ENCODE results near the gene MYORG.

GRCh38 chr9:34378376-34379060 is 1.8 kb upstream of the MYORG start:
- TF ChIP-seq CSDC2 (CRISPR knock-in tag; IDR thresholded peaks at IDR 0.05) (no peak), RARB (CRISPR knock-in tag; IDR thresholded peaks at IDR 0.05) (no peak)
- TF ChIP-seq, protein P1, sequence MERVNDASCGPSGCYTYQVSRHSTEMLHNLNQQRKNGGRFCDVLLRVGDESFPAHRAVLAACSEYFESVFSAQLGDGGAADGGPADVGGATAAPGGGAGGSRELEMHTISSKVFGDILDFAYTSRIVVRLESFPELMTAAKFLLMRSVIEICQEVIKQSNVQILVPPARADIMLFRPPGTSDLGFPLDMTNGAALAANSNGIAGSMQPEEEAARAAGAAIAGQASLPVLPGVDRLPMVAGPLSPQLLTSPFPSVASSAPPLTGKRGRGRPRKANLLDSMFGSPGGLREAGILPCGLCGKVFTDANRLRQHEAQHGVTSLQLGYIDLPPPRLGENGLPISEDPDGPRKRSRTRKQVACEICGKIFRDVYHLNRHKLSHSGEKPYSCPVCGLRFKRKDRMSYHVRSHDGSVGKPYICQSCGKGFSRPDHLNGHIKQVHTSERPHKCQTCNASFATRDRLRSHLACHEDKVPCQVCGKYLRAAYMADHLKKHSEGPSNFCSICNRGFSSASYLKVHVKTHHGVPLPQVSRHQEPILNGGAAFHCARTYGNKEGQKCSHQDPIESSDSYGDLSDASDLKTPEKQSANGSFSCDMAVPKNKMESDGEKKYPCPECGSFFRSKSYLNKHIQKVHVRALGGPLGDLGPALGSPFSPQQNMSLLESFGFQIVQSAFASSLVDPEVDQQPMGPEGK (CRISPR knock-in tag; IDR thresholded peaks at IDR 0.05; ENCODE audit: borderline replicate concordance) = no peak
